H1 (cell line): Measurements from ENCODE around the gene ARFGEF3. TPM values are rescaled to one million over a fixed set of nuclear protein-coding genes. Genes with fewer than 3 reads are reported as not detected.
"Not testable (repeated sequence)": the region's sequence is repeated elsewhere in the genome, so short reads cannot be mapped to it uniquely, and the experiment has no call there.

Experiments
- CTCF ChIA-PET: fragments of 300-600 bp; sonication (Branson Sonifier 250); formaldehyde crosslinking; loops from one replicate; lab custom pipeline; 2021; ENCODE audit not compliant: partially characterized antibody; lab: Charles Lee
- POLR2A ChIA-PET: fragments of 300-600 bp; sonication (Branson Sonifier 250); formaldehyde crosslinking; loops from one replicate; lab custom pipeline; 2021; ENCODE audit warnings: inconsistent platforms; ENCODE audit not compliant: partially characterized antibody; lab: Charles Lee
- DNase-seq, 2 experiments: peaks; one replicate each; pipeline versions ENCODE4 v3.0.0 to v3.0.0-alpha.2; 2010 to 2022; ENCODE audit warnings: low spot score in 2 of 2, low read depth in 1 of 2, mixed read lengths in 1 of 2
- FAIRE-seq: peaks from 2 replicates; lab custom pipeline; 2011; peaks lifted over from hg19 to GRCh38; lab: Jason Lieb, UNC
- H2AFZ ChIP-seq: 2 replicates; pipeline ENCODE4 v1.8.1; 2012; ENCODE audit warnings: low read length, inconsistent platforms
- H2AK5ac ChIP-seq: 2 replicates; pipeline ENCODE4 v1.6.1; 2013; ENCODE audit warnings: low read depth, low read length
- H2BK120ac ChIP-seq: replicated peaks from 2 replicates; pipeline ENCODE3; 2013; ENCODE audit warnings: low read depth, low read length, inconsistent platforms
- H2BK12ac ChIP-seq: 2 replicates; pipeline ENCODE4 v1.6.1; 2013; ENCODE audit warnings: low read depth, low read length
- H2BK15ac ChIP-seq: 2 replicates; pipeline ENCODE4 v1.6.1; 2013; ENCODE audit warnings: low read length
- H2BK20ac ChIP-seq: 2 replicates; pipeline ENCODE4 v1.6.1; 2013; ENCODE audit warnings: low read length
- H2BK5ac ChIP-seq: 2 replicates; pipeline ENCODE4 v1.6.1; 2013; ENCODE audit warnings: low read depth, low read length
- H3K14ac ChIP-seq: 2 replicates; pipeline ENCODE4 v1.6.1; 2013; ENCODE audit warnings: inconsistent platforms; ENCODE audit not compliant: insufficient read length
- H3K18ac ChIP-seq: 2 replicates; pipeline ENCODE4 v1.6.1; 2013; ENCODE audit warnings: low read length; ENCODE audit errors: extremely low read depth
- H3K23ac ChIP-seq: 2 replicates; pipeline ENCODE4 v1.6.1; 2013; ENCODE audit warnings: inconsistent platforms; ENCODE audit not compliant: insufficient read length
- H3K23me2 ChIP-seq: 2 replicates; pipeline ENCODE4 v1.6.1; 2013; ENCODE audit warnings: low read depth, low read length
- H3K27ac ChIP-seq: 2 replicates; pipeline ENCODE4 v1.6.1; 2011; ENCODE audit warnings: low read depth, low read length, inconsistent platforms
- H3K27me3 ChIP-seq, 4 experiments: replicated peaks in 1 of 4; 1 replicate in 1 of 4; 2 replicates in 3 of 4; pipeline versions ENCODE4 v1.6.1 to v1.8.1; 2011 to 2013; ENCODE audit warnings: low read length in 3 of 4, mild to moderate bottlenecking in 3 of 4, inconsistent platforms in 2 of 4, mixed read lengths in 2 of 4, moderate library complexity in 1 of 4; ENCODE audit not compliant: control insufficient read depth in 3 of 4, insufficient read depth in 3 of 4; ENCODE audit errors: extremely low read depth in 1 of 4
- H3K36me3 ChIP-seq, 4 experiments: 2 replicates each; pipeline versions ENCODE4 v1.6.1 to v1.8.1; 2011 to 2013; ENCODE audit warnings: mild to moderate bottlenecking in 4 of 4, low read length in 3 of 4, moderate library complexity in 2 of 4, control low read depth in 1 of 4, inconsistent platforms in 1 of 4; ENCODE audit not compliant: insufficient read depth in 4 of 4, control insufficient read depth in 2 of 4
- H3K4ac ChIP-seq: replicated peaks from 2 replicates; pipeline ENCODE3; 2013; ENCODE audit warnings: low read length, low read depth, mixed read lengths, inconsistent platforms; ENCODE audit not compliant: insufficient read length
- H3K4me1 ChIP-seq, 4 experiments: replicated peaks in 1 of 4; 1 replicate in 1 of 4; 2 replicates in 3 of 4; pipeline versions ENCODE4 v1.6.1 to v1.8.1; 2011 to 2013; ENCODE audit warnings: low read length in 3 of 4, inconsistent platforms in 2 of 4, mixed read lengths in 1 of 4; ENCODE audit not compliant: insufficient read depth in 4 of 4, control insufficient read depth in 3 of 4
- H3K4me2 ChIP-seq, 2 experiments: 2 replicates each; pipeline versions ENCODE4 v1.6.1 to v1.8.1; 2011 to 2013; ENCODE audit warnings: low read depth in 2 of 2, low read length in 2 of 2, control low read depth in 1 of 2, inconsistent platforms in 1 of 2, mild to moderate bottlenecking in 1 of 2; ENCODE audit not compliant: insufficient read depth in 1 of 2
- H3K4me3 ChIP-seq, 4 experiments: fragments of 200-600, 300-600 bp in 1 of 4; sonication (generic), shearing (Covaris generic), sonication (Bioruptor Twin) in 1 of 4; 2 replicates each; pipeline versions ENCODE4 v1.5.1 to v1.8.1; 2011 to 2016; ENCODE audit warnings: low read length in 4 of 4, low read depth in 3 of 4, control low read depth in 2 of 4, inconsistent platforms in 2 of 4, mild to moderate bottlenecking in 2 of 4, mixed read lengths in 1 of 4, moderate library complexity in 1 of 4; ENCODE audit not compliant: insufficient read depth in 2 of 4; ENCODE audit errors: extremely low read depth in 1 of 4
- H3K56ac ChIP-seq: replicated peaks from 2 replicates; pipeline ENCODE3; 2013; ENCODE audit warnings: low read depth, mild to moderate bottlenecking, mixed read lengths, low read length, inconsistent platforms; ENCODE audit not compliant: insufficient read length
- H3K79me1 ChIP-seq: 2 replicates; pipeline ENCODE4 v1.6.1; 2013; ENCODE audit warnings: low read depth, low read length, control low read depth
- H3K79me2 ChIP-seq, 2 experiments: 2 replicates each; pipeline versions ENCODE4 v1.6.1 to v1.8.1; 2012 to 2013; ENCODE audit warnings: low read length in 2 of 2, mild to moderate bottlenecking in 2 of 2, inconsistent platforms in 1 of 2; ENCODE audit not compliant: insufficient read depth in 2 of 2, control insufficient read depth in 1 of 2
- H3K9ac ChIP-seq, 4 experiments: replicated peaks in 1 of 4; 1 replicate in 1 of 4; 2 replicates in 3 of 4; pipeline versions ENCODE4 v1.6.1 to v1.8.1; 2011 to 2013; ENCODE audit warnings: low read depth in 3 of 4, low read length in 3 of 4, control low read depth in 2 of 4, mild to moderate bottlenecking in 2 of 4, moderate library complexity in 2 of 4, inconsistent platforms in 1 of 4; ENCODE audit errors: extremely low read depth in 1 of 4
- H3K9me3 ChIP-seq, 2 experiments: 2 replicates each; pipeline versions ENCODE4 v1.6.1 to v1.8.1; 2012 to 2013; ENCODE audit warnings: mild to moderate bottlenecking in 2 of 2, moderate library complexity in 2 of 2, control low read depth in 1 of 2, inconsistent platforms in 1 of 2, low read depth in 1 of 2, low read length in 1 of 2, mixed read lengths in 1 of 2; ENCODE audit not compliant: insufficient read depth in 2 of 2
- H4K20me1 ChIP-seq, 2 experiments: replicated peaks in 1 of 2; 2 replicates each; pipeline versions ENCODE3 to v1.8.1; 2011 to 2013; ENCODE audit warnings: inconsistent platforms in 2 of 2, low read length in 2 of 2, mild to moderate bottlenecking in 1 of 2; ENCODE audit not compliant: insufficient read depth in 2 of 2, control insufficient read depth in 1 of 2
- H4K5ac ChIP-seq: 2 replicates; pipeline ENCODE4 v1.6.1; 2013; ENCODE audit warnings: low read length, low read depth, mixed read lengths, inconsistent platforms; ENCODE audit not compliant: insufficient read length
- H4K8ac ChIP-seq: 2 replicates; pipeline ENCODE4 v1.8.0; 2013; ENCODE audit warnings: mild to moderate bottlenecking, moderate library complexity, low read length, inconsistent platforms; ENCODE audit not compliant: insufficient read depth; ENCODE audit errors: extremely low read depth
- H4K91ac ChIP-seq: replicated peaks from 2 replicates; pipeline ENCODE3; 2013; ENCODE audit warnings: low read length, mixed read lengths, inconsistent platforms; ENCODE audit not compliant: insufficient read length
- E2F6 ChIP-seq: IDR thresholded peaks from 2 replicates; pipeline ENCODE4 v1.6.1; 2012; ENCODE audit warnings: inconsistent platforms
- GTF2F1 ChIP-seq: IDR thresholded peaks from 2 replicates; pipeline ENCODE4 v1.6.1; 2012; ENCODE audit warnings: low read depth, low read length, improper control_type of control experiment, borderline replicate concordance
- RFX5 ChIP-seq: IDR thresholded peaks from 2 replicates; pipeline ENCODE4 v1.6.1; 2011; ENCODE audit warnings: low read depth, low read length, improper control_type of control experiment, borderline replicate concordance
- SP4 ChIP-seq: IDR thresholded peaks from 2 replicates; pipeline ENCODE4 v1.6.1; 2012; ENCODE audit warnings: low read length, inconsistent platforms
- TAF7 ChIP-seq: optimal IDR thresholded peaks from 2 replicates; pipeline ENCODE3; 2011; ENCODE audit warnings: low read depth, mild to moderate bottlenecking, inconsistent platforms, low read length, moderate library complexity, borderline replicate concordance
- WGBS, 2 experiments: shearing (Covaris generic) in 1 of 2; methylation state at CpG; one replicate each; pipeline versions ENCODE4 v1.1.6 to v1.1.7; 2013 to 2015; ENCODE audit warnings: low lambda C conversion rate in 2 of 2, mixed read lengths in 2 of 2, inconsistent platforms in 1 of 2, low coverage in 1 of 2, missing lambda C conversion rate in 1 of 2; ENCODE audit not compliant: insufficient replicate concordance in 2 of 2, insufficient coverage in 1 of 2, insufficient read length in 1 of 2; ENCODE audit errors: extremely low coverage in 1 of 2, missing lambda C conversion rate in 1 of 2; 5-methylcytosine and 5-hydroxymethylcytosine counted together
- polyA plus RNA-seq, 7 experiments: library from polyadenylated mRNA; depleted of rRNA in 3 of 7; stranded (reverse) in 5 of 7; unstranded in 2 of 7; fragments of >200 nt in 5 of 7; fragments of 200-250 nt in 2 of 7; gene quantifications; 1 replicate in 5 of 7; 2 replicates in 1 of 7; 4 replicates in 1 of 7; pipeline versions ENCODE4 v1.2.1 to v1.2.3, GENCODE V29; 2011 to 2013; ENCODE audit warnings: missing spikeins in 2 of 7, mixed read lengths in 2 of 7
- total RNA-seq: library from RNA; stranded (reverse); fragmentation: NEBNext Ultra II Directional; extraction: Animal tissue kit (Norgen Biotek cat#: 25700); gene quantifications from 2 replicates; pipeline ENCODE4 v1.2.1, GENCODE V29; 2021

ARFGEF3 gene
- total and polyA plus RNA-seq, 2 of the 8 experiments (the other 6 are each of a cell fraction or from before 2014, with no cell fraction given), result 5.8 to 23.2 TPM

- TF ChIP-seq TAF7, result no peak
- no peak for TF ChIP-seq RFX5
- TF ChIP-seq GTF2F1, result no peak
- no peak for TF ChIP-seq SP4
- no peak for TF ChIP-seq E2F6
These were observed 196.2 kb downstream of the ARFGEF3 start (continued) for GRCh38 chr6:138357928-138358327.

GRCh38 chr6:138368684-138369083 lies 206.9 kb downstream of the ARFGEF3 start:
- CTCF ChIA-PET, result not testable (repeated sequence)

More at GRCh38 chr6:138368684-138369083, 206.9 kb downstream of the ARFGEF3 start:
- H3K56ac ChIP-seq, H3K23ac ChIP-seq, H3K27me3 ChIP-seq, POLR2A ChIA-PET, H2BK20ac ChIP-seq, H2AFZ ChIP-seq, H3K23me2 ChIP-seq, DNase-seq, H3K9ac ChIP-seq, H3K36me3 ChIP-seq, H3K79me1 ChIP-seq, H3K4me1 ChIP-seq, FAIRE-seq, H2AK5ac ChIP-seq, H3K79me2 ChIP-seq, H3K4ac ChIP-seq, H3K27ac ChIP-seq, H4K91ac ChIP-seq, H3K4me2 ChIP-seq, H2BK15ac ChIP-seq, H3K18ac ChIP-seq, H4K8ac ChIP-seq, H3K14ac ChIP-seq, H4K5ac ChIP-seq, H2BK120ac ChIP-seq, H2BK5ac ChIP-seq, H2BK12ac ChIP-seq, H3K9me3 ChIP-seq, H4K20me1 ChIP-seq, H3K4me3 ChIP-seq: not testable (repeated sequence)
- WGBS, 2 experiments, result 90% methylated on average over 8 of the region's 8 CpGs; no CpG with 5 or more reads in 1 of the 2 experiments
